ENCODE results near the gene SPACA4.
"Not testable (repeated sequence)": the region's sequence is repeated elsewhere in the genome, so short reads cannot be mapped to it uniquely, and the experiment has no call there.

The SPACA4 gene

GRCh38 chr19:48606463-48607358 is at the start of gene SPACA4:
Gene SPACA4 (plus strand): TSS chr19:48606742. CDS start chr19:48606979, 237 bp downstream.
- no peak for DNase-seq

- DNase-seq: no peak
Measured at GRCh38 chr19:48556825-48557224, 49.7 kb upstream of the SPACA4 start.

GRCh38 chr19:48558018-48558684 is 48.4 kb upstream of the SPACA4 start:
- peak; percentile 71 to 75 (median 73) for DNase-seq

- DNase-seq: no peak
Measured at GRCh38 chr19:48560095-48560530, 46.4 kb upstream of the SPACA4 start.

- no peak for DNase-seq
Measured at GRCh38 chr19:48561412-48561811, 45.1 kb upstream of the SPACA4 start.

- DNase-seq: no peak
Measured at GRCh38 chr19:48565090-48565489, 41.5 kb upstream of the SPACA4 start.

- peak; percentile 44 to 53 (median 44) for DNase-seq
Measured at GRCh38 chr19:48568345-48568886, 38.1 kb upstream of the SPACA4 start.

- no peak for DNase-seq
Measured at GRCh38 chr19:48569814-48570213, 36.7 kb upstream of the SPACA4 start.

GRCh38 chr19:48571378-48572162 is 35.0 kb upstream of the SPACA4 start:
- DNase-seq: no peak

GRCh38 chr19:48573163-48573505 is 33.4 kb upstream of the SPACA4 start:
- no peak for DNase-seq

- DNase-seq: no peak
Measured at GRCh38 chr19:48575931-48576622, 30.5 kb upstream of the SPACA4 start.

- not testable (repeated sequence) for DNase-seq
Measured at GRCh38 chr19:48577908-48578307, 28.6 kb upstream of the SPACA4 start.

GRCh38 chr19:48578891-48579290 is 27.7 kb upstream of the SPACA4 start:
- no peak for DNase-seq

GRCh38 chr19:48582168-48582567 is 24.4 kb upstream of the SPACA4 start:
- DNase-seq: no peak

- no peak for DNase-seq
Measured at GRCh38 chr19:48587387-48587786, 19.2 kb upstream of the SPACA4 start.

GRCh38 chr19:48588670-48589401 is 17.7 kb upstream of the SPACA4 start:
- peak; percentile 88 to 95 (median 91) for DNase-seq

- peak; percentile 27 to 48 (median 30) for DNase-seq
Measured at GRCh38 chr19:48591021-48591420, 15.5 kb upstream of the SPACA4 start.

- DNase-seq: no peak
Measured at GRCh38 chr19:48595171-48595570, 11.4 kb upstream of the SPACA4 start.

GRCh38 chr19:48595833-48596232 is 10.7 kb upstream of the SPACA4 start:
- DNase-seq: no peak

GRCh38 chr19:48596237-48596636 is 10.3 kb upstream of the SPACA4 start:
- DNase-seq: no peak

- DNase-seq: peak in 2 of 3 donors; percentile 27 to 31
Measured at GRCh38 chr19:48596679-48597465, 9.7 kb upstream of the SPACA4 start.

Data from suppressor macrophage treated with lipopolysaccharide for 1 hour (primary cell).